ENCODE data around the gene NUP93.

GRCh38 chr16:56726283-56726682, 3.6 kb upstream of the NUP93 start:
- TF ChIP-seq CTCF (IDR thresholded peaks at IDR 0.05) = no peak
- TF ChIP-seq POLR2AphosphoS5 (IDR thresholded peaks at IDR 0.05) = no peak
- no peak for TF ChIP-seq POLR2A (IDR thresholded peaks at IDR 0.05)
